Panc1 (cell line): ENCODE measurements around the gene TIMELESS. TPM values are rescaled to one million over a fixed set of nuclear protein-coding genes. Genes with fewer than 3 reads are reported as not detected.

Experiments used
- ATAC-seq: fragments of 200-7000 bp; cut with Tn5 transposase; 2 replicates; pipeline ENCODE4 v1.9.1; 2020; ENCODE audit warnings: mild to moderate bottlenecking, moderate library complexity
- BruUV-seq: library from RNA; stranded (reverse); fragments of 400-500 nt; replicated peaks from 2 replicates; lab custom pipeline; 2021; lab: Mats Ljungman, UMichigan
- CTCF ChIA-PET: fragments of 300-600 bp; sonication (Branson Sonifier 250); formaldehyde crosslinking; loops from one replicate; lab custom pipeline; 2022; ENCODE audit warnings: antibody characterized with exemption; lab: Charles Lee
- POLR2A ChIA-PET: fragments of 300-600 bp; sonication (Branson Sonifier 250); formaldehyde crosslinking; loops from one replicate; lab custom pipeline; 2022; ENCODE audit warnings: antibody characterized with exemption; lab: Charles Lee
- DNase-seq: peaks from one replicate; pipeline ENCODE4 v3.0.0-alpha.2; 2010; ENCODE audit warnings: low read depth, low spot score
- H3K27ac ChIP-seq: 2 replicates; pipeline ENCODE4 v1.5.1; 2011; ENCODE audit warnings: mild to moderate bottlenecking, low read length, inconsistent platforms
- H3K27me3 ChIP-seq: fragments of 200-500 bp; sonication (Bioruptor generic); 2 replicates; pipeline ENCODE4 v1.6.0; 2014; ENCODE audit warnings: low read length, inconsistent platforms; ENCODE audit not compliant: control insufficient read depth, insufficient read depth
- H3K36me3 ChIP-seq: fragments of 200-500 bp; sonication (Bioruptor generic); 2 replicates; pipeline ENCODE4 v1.5.1; 2014; ENCODE audit warnings: inconsistent platforms, mild to moderate bottlenecking, low read length, moderate library complexity; ENCODE audit not compliant: control insufficient read depth, insufficient read depth
- H3K4me1 ChIP-seq: 2 replicates; pipeline ENCODE4 v1.5.1; 2011; ENCODE audit warnings: inconsistent platforms, mild to moderate bottlenecking, low read length, moderate library complexity; ENCODE audit not compliant: control insufficient read depth, insufficient read depth
- H3K4me3 ChIP-seq, 2 experiments: 2 replicates each; pipeline ENCODE4 v1.5.1; 2011 to 2012; ENCODE audit warnings: low read depth in 2 of 2, low read length in 2 of 2, mild to moderate bottlenecking in 2 of 2, inconsistent platforms in 1 of 2, moderate library complexity in 1 of 2
- H3K9me3 ChIP-seq: fragments of 200-500 bp; sonication (Bioruptor generic); 2 replicates; pipeline ENCODE4 v1.5.1; 2014; ENCODE audit warnings: low read depth, mild to moderate bottlenecking, inconsistent platforms, low read length, moderate library complexity; ENCODE audit not compliant: control insufficient read depth, insufficient read depth
- CTCF ChIP-seq: fragments of 450-650 bp; IDR thresholded peaks from 2 replicates; pipeline ENCODE4 v1.5.1; 2017; ENCODE audit warnings: mild to moderate bottlenecking
- POLR2AphosphoS5 ChIP-seq: IDR thresholded peaks from 2 replicates; pipeline ENCODE4 v1.6.1; 2012; ENCODE audit warnings: mild to moderate bottlenecking, low read depth, low read length, moderate library complexity
- REST ChIP-seq, 2 experiments: IDR thresholded peaks; 2 replicates each; pipeline ENCODE4 v1.6.1; 2011 to 2012; ENCODE audit warnings: low read depth in 2 of 2, control low read depth in 1 of 2, low read length in 1 of 2, mild to moderate bottlenecking in 1 of 2, moderate library complexity in 1 of 2; ENCODE audit not compliant: insufficient read depth in 1 of 2
- SIN3A ChIP-seq: IDR thresholded peaks from 2 replicates; pipeline ENCODE4 v1.6.1; 2012; ENCODE audit warnings: low read depth, mild to moderate bottlenecking, low read length, moderate library complexity, borderline replicate concordance; ENCODE audit not compliant: insufficient read depth
- TCF7L2 ChIP-seq: IDR thresholded peaks from 2 replicates; pipeline ENCODE4 v1.6.1; 2011; ENCODE audit warnings: mild to moderate bottlenecking, low read depth, low read length, inconsistent platforms
- in situ Hi-C: cut with HindIII; loops from 2 replicates; pipeline ENCODE4 v1.10.0; 2016; ENCODE audit warnings: low sequenced_read_pairs, low pct_unique_long_range_greater_than_20kb
- intact Hi-C: fragments of 100-400 bp; cut with micrococcal nuclease; formaldehyde crosslinking; loops from one replicate; pipeline ENCODE4 v1.10.0; 2022; ENCODE audit not compliant: unreplicated experiment
- total RNA-seq: library from RNA; stranded (reverse); gene quantifications from one replicate; pipeline ENCODE4 v1.2.1, GENCODE V29; 2021; ENCODE audit not compliant: unreplicated experiment

TIMELESS gene
- total RNA-seq, 1 experiment from 2014 or later = 46.2 TPM

- ChIA-PET CTCF (no interaction called here), POLR2A (no interaction called here)
- Histone ChIP-seq H3K27ac (no peak overlapping the region), H3K9me3 (no peaks in the 10 kb centered on the region), H3K27me3 (no peaks in the 10 kb centered on the region), H3K4me1 (no peaks in the 10 kb centered on the region), H3K4me3 (no peak overlapping the region), H3K36me3 (peaks cover 4% of the 10 kb centered on the region; the same call in 1 of the 2 replicates)
- no peak for TF ChIP-seq TCF7L2
- TF ChIP-seq CTCF = no peak
- TF ChIP-seq SIN3A = no peak
- no peak for TF ChIP-seq POLR2AphosphoS5
- no peak for TF ChIP-seq REST (IDR thresholded peaks at IDR 0.05; ENCODE audit: insufficient read depth in 1 of 2, low read depth in 2 of 2, low read length in 1 of 2)
- no TSS peak for BruUV-seq
- DNase-seq (no peak), ATAC-seq (no peak)
- intact Hi-C loops = no loop called here
- in situ Hi-C loops = no loop called here
Measured at GRCh38 chr12:56431850-56432249, 17.4 kb downstream of the TIMELESS start.

GRCh38 chr12:56431288-56431687, 17.9 kb downstream of the TIMELESS start:
- Histone ChIP-seq H3K27ac (no peak overlapping the region), H3K4me3 (no peak overlapping the region), H3K27me3 (no peaks in the 10 kb centered on the region), H3K4me1 (no peaks in the 10 kb centered on the region), H3K36me3 (peaks cover 4% of the 10 kb centered on the region; the same call in 1 of the 2 replicates), H3K9me3 (no peaks in the 10 kb centered on the region)
- in situ Hi-C loops = no loop called here
- POLR2A ChIA-PET = no interaction called here
- TF ChIP-seq CTCF (no peak), REST (IDR thresholded peaks at IDR 0.05; ENCODE audit: insufficient read depth in 1 of 2, low read depth in 2 of 2, low read length in 1 of 2) (no peak), POLR2AphosphoS5 (no peak), SIN3A (no peak), TCF7L2 (no peak)
- DNase-seq (no peak), ATAC-seq (no peak)
- CTCF ChIA-PET = no interaction called here
- BruUV-seq = no TSS peak
- intact Hi-C loops = no loop called here
